ENCODE measurements around the gene RNF130. TPM values are rescaled to one million over a fixed set of nuclear protein-coding genes. Genes with fewer than 3 reads are reported as not detected.
"Not testable (repeated sequence)": the region's sequence is repeated elsewhere in the genome, so short reads cannot be mapped to it uniquely, and the experiment has no call there.

The RNF130 gene
- total RNA-seq, 2 experiments from 2014 or later = 10.0 to 10.8 TPM

- H3K36me3 Mint-ChIP-seq = peaks cover 38% of the 10 kb centered on the region
- H3K9me3 Mint-ChIP-seq = peaks cover 9% of the 10 kb centered on the region
- DNase-seq = no peak
- no peaks in the 10 kb centered on the region for H3K4me1 Mint-ChIP-seq
- no peak overlapping the region for H3K4me3 Mint-ChIP-seq
- H3K27me3 Mint-ChIP-seq = no peaks in the 10 kb centered on the region
- H3K27ac Mint-ChIP-seq = no peak overlapping the region
Measured at GRCh38 chr5:180040287-180041214, 31.0 kb downstream of the RNF130 start.

GRCh38 chr5:180035206-180035931 lies 36.2 kb downstream of the RNF130 start:
- no peak for DNase-seq
- Mint-ChIP-seq H3K27ac (no peak overlapping the region), H3K4me3 (no peak overlapping the region), H3K36me3 (peaks cover 48% of the 10 kb centered on the region), H3K9me3 (peaks cover 12% of the 10 kb centered on the region), H3K27me3 (no peaks in the 10 kb centered on the region), H3K4me1 (no peaks in the 10 kb centered on the region)

GRCh38 chr5:180034564-180034963 lies 37.0 kb downstream of the RNF130 start:
- Mint-ChIP-seq H3K27me3 (no peaks in the 10 kb centered on the region), H3K4me3 (no peak overlapping the region), H3K36me3 (peaks cover 47% of the 10 kb centered on the region), H3K9me3 (peaks cover 12% of the 10 kb centered on the region), H3K27ac (no peak overlapping the region), H3K4me1 (no peaks in the 10 kb centered on the region)
- no peak for DNase-seq

GRCh38 chr5:180027459-180028089 lies 44.0 kb downstream of the RNF130 start:
- Mint-ChIP-seq H3K27ac (no peak overlapping the region), H3K9me3 (no peaks in the 10 kb centered on the region), H3K4me3 (no peak overlapping the region), H3K36me3 (peaks cover 3% of the 10 kb centered on the region), H3K4me1 (no peaks in the 10 kb centered on the region), H3K27me3 (no peaks in the 10 kb centered on the region)
- no peak for DNase-seq

GRCh38 chr5:180026734-180027458 lies 44.7 kb downstream of the RNF130 start:
- DNase-seq = no peak
- no peaks in the 10 kb centered on the region for H3K9me3 Mint-ChIP-seq
- no peaks in the 10 kb centered on the region for H3K27me3 Mint-ChIP-seq
- H3K36me3 Mint-ChIP-seq = peaks cover 2% of the 10 kb centered on the region
- no peaks in the 10 kb centered on the region for H3K4me1 Mint-ChIP-seq
- H3K4me3 Mint-ChIP-seq = no peak overlapping the region
- no peak overlapping the region for H3K27ac Mint-ChIP-seq

GRCh38 chr5:180026320-180026719 lies 45.2 kb downstream of the RNF130 start:
- peaks cover 5% of the 10 kb centered on the region for H3K36me3 Mint-ChIP-seq
- H3K9me3 Mint-ChIP-seq = no peaks in the 10 kb centered on the region
- H3K27me3 Mint-ChIP-seq = no peaks in the 10 kb centered on the region
- H3K27ac Mint-ChIP-seq = no peak overlapping the region
- DNase-seq = no peak
- no peak overlapping the region for H3K4me3 Mint-ChIP-seq
- no peaks in the 10 kb centered on the region for H3K4me1 Mint-ChIP-seq

GRCh38 chr5:180021900-180022299 lies 49.7 kb downstream of the RNF130 start:
- peaks cover 26% of the 10 kb centered on the region for H3K36me3 Mint-ChIP-seq
- no peak for DNase-seq
- peaks cover 3% of the 10 kb centered on the region for H3K4me1 Mint-ChIP-seq
- H3K27ac Mint-ChIP-seq = no peak overlapping the region
- no peaks in the 10 kb centered on the region for H3K27me3 Mint-ChIP-seq
- no peaks in the 10 kb centered on the region for H3K9me3 Mint-ChIP-seq
- H3K4me3 Mint-ChIP-seq = no peak overlapping the region

- H3K9me3 Mint-ChIP-seq = no peaks in the 10 kb centered on the region
- peaks cover 26% of the 10 kb centered on the region for H3K36me3 Mint-ChIP-seq
- no peak overlapping the region for H3K27ac Mint-ChIP-seq
- H3K27me3 Mint-ChIP-seq = no peaks in the 10 kb centered on the region
- no peak overlapping the region for H3K4me3 Mint-ChIP-seq
- peaks cover 3% of the 10 kb centered on the region for H3K4me1 Mint-ChIP-seq
- no peak for DNase-seq
Measured at GRCh38 chr5:180020176-180020575, 51.4 kb downstream of the RNF130 start.

GRCh38 chr5:180018347-180019060 lies 53.1 kb downstream of the RNF130 start:
- H3K4me3 Mint-ChIP-seq = no peak overlapping the region
- DNase-seq = no peak
- H3K9me3 Mint-ChIP-seq = no peaks in the 10 kb centered on the region
- no peaks in the 10 kb centered on the region for H3K27me3 Mint-ChIP-seq
- peaks cover 24% of the 10 kb centered on the region for H3K36me3 Mint-ChIP-seq
- peaks cover 3% of the 10 kb centered on the region for H3K4me1 Mint-ChIP-seq
- H3K27ac Mint-ChIP-seq = no peak overlapping the region

- DNase-seq, H3K4me3 Mint-ChIP-seq, H3K4me1 Mint-ChIP-seq, H3K27me3 Mint-ChIP-seq, H3K27ac Mint-ChIP-seq, H3K9me3 Mint-ChIP-seq: not testable (repeated sequence)
- peaks cover 18% of the 10 kb centered on the region for H3K36me3 Mint-ChIP-seq
Measured at GRCh38 chr5:180015523-180015922, 56.0 kb downstream of the RNF130 start.

- Mint-ChIP-seq H3K27ac (no peak overlapping the region), H3K27me3 (no peaks in the 10 kb centered on the region), H3K9me3 (no peaks in the 10 kb centered on the region), H3K4me3 (no peak overlapping the region), H3K36me3 (peaks cover 9% of the 10 kb centered on the region), H3K4me1 (peaks cover 2% of the 10 kb centered on the region)
- DNase-seq = no peak
Measured at GRCh38 chr5:180013678-180014077, 57.9 kb downstream of the RNF130 start.

- Mint-ChIP-seq H3K4me1 (peaks cover 11% of the 10 kb centered on the region), H3K27ac (no peak overlapping the region), H3K4me3 (no peak overlapping the region), H3K27me3 (no peaks in the 10 kb centered on the region), H3K36me3 (peaks cover 7% of the 10 kb centered on the region), H3K9me3 (no peaks in the 10 kb centered on the region)
- no peak for DNase-seq
Measured at GRCh38 chr5:180012316-180012715, 59.2 kb downstream of the RNF130 start.

- Mint-ChIP-seq H3K27me3 (no peaks in the 10 kb centered on the region), H3K27ac (no peak overlapping the region), H3K36me3 (peaks cover 7% of the 10 kb centered on the region), H3K4me1 (peaks cover 27% of the 10 kb centered on the region), H3K4me3 (no peak overlapping the region), H3K9me3 (no peaks in the 10 kb centered on the region)
- DNase-seq = no peak
Measured at GRCh38 chr5:180010636-180011035, 60.9 kb downstream of the RNF130 start.

- no peak overlapping the region for H3K27ac Mint-ChIP-seq
- H3K36me3 Mint-ChIP-seq = peaks cover 7% of the 10 kb centered on the region
- H3K4me3 Mint-ChIP-seq = no peak overlapping the region
- H3K9me3 Mint-ChIP-seq = no peaks in the 10 kb centered on the region
- DNase-seq = no peak
- H3K27me3 Mint-ChIP-seq = no peaks in the 10 kb centered on the region
- H3K4me1 Mint-ChIP-seq = peaks cover 27% of the 10 kb centered on the region
Measured at GRCh38 chr5:180009581-180009980, 62.0 kb downstream of the RNF130 start.
